Uterus (tissue), 2 donors: ENCODE measurements around the gene RAD51B.

Experiments used
- POLR2A ChIP-seq, 2 donors: fragments of 450-650 bp; IDR thresholded peaks; one replicate each; pipeline ENCODE4 v1.6.1; 2016; ENCODE audit warnings: antibody characterized with exemption in 2 of 2, mild to moderate bottlenecking in 1 of 2, moderate library complexity in 1 of 2
- TF ChIP-seq, protein P1 (sequence below), 4 experiments: fragments of 200-600 bp in 2 of 4; fragments of 450-650 bp in 2 of 4; sonication (generic) in 2 of 4; IDR thresholded peaks; one replicate each; pipeline ENCODE4 v1.5.1; 2016 to 2019; ENCODE audit warnings: antibody characterized with exemption in 4 of 4, mild to moderate bottlenecking in 2 of 4, moderate library complexity in 1 of 4

DNA sequence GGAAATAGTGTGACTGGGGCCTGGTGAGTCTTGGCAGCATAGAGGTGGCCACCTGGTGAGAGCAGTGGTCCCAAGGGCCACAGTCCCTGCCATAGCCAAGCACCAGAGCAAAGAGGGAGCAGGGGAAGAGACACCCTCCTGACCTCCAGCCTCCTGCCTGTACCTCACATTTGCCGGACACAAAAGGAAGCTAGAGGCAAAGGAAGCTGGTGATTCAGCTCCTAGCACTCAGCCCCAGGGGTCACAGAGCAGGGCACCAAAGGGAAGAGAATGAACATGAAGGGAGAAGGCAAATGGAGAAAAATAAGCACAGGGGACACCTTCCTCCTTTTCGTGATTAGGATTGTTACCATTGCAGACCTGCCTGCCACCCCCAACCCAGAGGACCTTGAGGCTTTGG, 756.5 kb downstream of the RAD51B start:
- no peak for TF ChIP-seq POLR2A (IDR thresholded peaks at IDR 0.05)
- TF ChIP-seq, protein P1, sequence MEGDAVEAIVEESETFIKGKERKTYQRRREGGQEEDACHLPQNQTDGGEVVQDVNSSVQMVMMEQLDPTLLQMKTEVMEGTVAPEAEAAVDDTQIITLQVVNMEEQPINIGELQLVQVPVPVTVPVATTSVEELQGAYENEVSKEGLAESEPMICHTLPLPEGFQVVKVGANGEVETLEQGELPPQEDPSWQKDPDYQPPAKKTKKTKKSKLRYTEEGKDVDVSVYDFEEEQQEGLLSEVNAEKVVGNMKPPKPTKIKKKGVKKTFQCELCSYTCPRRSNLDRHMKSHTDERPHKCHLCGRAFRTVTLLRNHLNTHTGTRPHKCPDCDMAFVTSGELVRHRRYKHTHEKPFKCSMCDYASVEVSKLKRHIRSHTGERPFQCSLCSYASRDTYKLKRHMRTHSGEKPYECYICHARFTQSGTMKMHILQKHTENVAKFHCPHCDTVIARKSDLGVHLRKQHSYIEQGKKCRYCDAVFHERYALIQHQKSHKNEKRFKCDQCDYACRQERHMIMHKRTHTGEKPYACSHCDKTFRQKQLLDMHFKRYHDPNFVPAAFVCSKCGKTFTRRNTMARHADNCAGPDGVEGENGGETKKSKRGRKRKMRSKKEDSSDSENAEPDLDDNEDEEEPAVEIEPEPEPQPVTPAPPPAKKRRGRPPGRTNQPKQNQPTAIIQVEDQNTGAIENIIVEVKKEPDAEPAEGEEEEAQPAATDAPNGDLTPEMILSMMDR (IDR thresholded peaks at IDR 0.05) = no peak
